HG02852 (cell line): ENCODE results near the gene ST8SIA2.
"Not testable (repeated sequence)": the region's sequence is repeated elsewhere in the genome, so short reads cannot be mapped to it uniquely, and the experiment has no call there.

ENCODE experiments used
- ATAC-seq: cut with Tn5 transposase; IDR thresholded peaks from one replicate; pipeline ENCODE4 v1.9.1; 2021; ENCODE audit warnings: mild to moderate bottlenecking, moderate library complexity; ENCODE audit not compliant: unreplicated experiment

The ST8SIA2 gene

GRCh38 chr15:92435145-92435544, 41.5 kb downstream of the ST8SIA2 start:
- no peak for ATAC-seq

- no peak for ATAC-seq
Observed at GRCh38 chr15:92438471-92438870, 44.8 kb downstream of the ST8SIA2 start.

- ATAC-seq: no peak
Observed at GRCh38 chr15:92443381-92443780, 49.7 kb downstream of the ST8SIA2 start.

GRCh38 chr15:92444631-92445030, 51.0 kb downstream of the ST8SIA2 start:
- no peak for ATAC-seq

- no peak for ATAC-seq
Observed at GRCh38 chr15:92448370-92448769, 54.7 kb downstream of the ST8SIA2 start.

- no peak for ATAC-seq
Observed at GRCh38 chr15:92449476-92449875, 55.8 kb downstream of the ST8SIA2 start.

- ATAC-seq: no peak
Observed at GRCh38 chr15:92451225-92451825, 57.6 kb downstream of the ST8SIA2 start.

- ATAC-seq: no peak
Observed at GRCh38 chr15:92452143-92452542, 58.5 kb downstream of the ST8SIA2 start.

- no peak for ATAC-seq
Observed at GRCh38 chr15:92453607-92454006, 59.9 kb downstream of the ST8SIA2 start.

GRCh38 chr15:92454555-92455105, 60.9 kb downstream of the ST8SIA2 start:
- ATAC-seq: no peak

- no peak for ATAC-seq
Observed at GRCh38 chr15:92455271-92455670, 61.6 kb downstream of the ST8SIA2 start.

- ATAC-seq: no peak
Observed at GRCh38 chr15:92457471-92458041, 63.9 kb downstream of the ST8SIA2 start.

GRCh38 chr15:92460023-92460422, 66.3 kb downstream of the ST8SIA2 start:
- no peak for ATAC-seq

GRCh38 chr15:92462424-92463125, 68.9 kb downstream of the ST8SIA2 start:
- no peak for ATAC-seq

- no peak for ATAC-seq
Observed at GRCh38 chr15:92463352-92463751, 69.7 kb downstream of the ST8SIA2 start.

- no peak for ATAC-seq
Observed at GRCh38 chr15:92463826-92464225, 70.1 kb downstream of the ST8SIA2 start.

GRCh38 chr15:92466834-92467233, 73.2 kb downstream of the ST8SIA2 start:
- ATAC-seq: no peak

GRCh38 chr15:92467245-92467644, 73.6 kb downstream of the ST8SIA2 start:
- ATAC-seq: no peak

GRCh38 chr15:92468991-92469390, 75.3 kb downstream of the ST8SIA2 start:
- ATAC-seq: no peak

- no peak for ATAC-seq
Observed at GRCh38 chr15:92471288-92471687, 77.6 kb downstream of the ST8SIA2 start.

GRCh38 chr15:92473756-92474155, 80.1 kb downstream of the ST8SIA2 start:
- no peak for ATAC-seq

GRCh38 chr15:92479730-92480129, 86.0 kb downstream of the ST8SIA2 start:
- ATAC-seq: not testable (repeated sequence)
